Stimulated activated CD8-positive, alpha-beta memory T cell treated with anti-CD3 and anti-CD28 coated beads, Interleukin-15, amount 100 ng/mL, for 48 hours (primary cell): ENCODE measurements around the gene SLC6A6.
"Not testable (repeated sequence)": the region's sequence is repeated elsewhere in the genome, so short reads cannot be mapped to it uniquely, and the experiment has no call there.

ENCODE experiments used
- DNase-seq, 2 donors: peaks; one replicate each; pipeline ENCODE4 v3.0.0-alpha.2; 2020; ENCODE audit warnings: low read depth in 2 of 2

Gene SLC6A6

DNA sequence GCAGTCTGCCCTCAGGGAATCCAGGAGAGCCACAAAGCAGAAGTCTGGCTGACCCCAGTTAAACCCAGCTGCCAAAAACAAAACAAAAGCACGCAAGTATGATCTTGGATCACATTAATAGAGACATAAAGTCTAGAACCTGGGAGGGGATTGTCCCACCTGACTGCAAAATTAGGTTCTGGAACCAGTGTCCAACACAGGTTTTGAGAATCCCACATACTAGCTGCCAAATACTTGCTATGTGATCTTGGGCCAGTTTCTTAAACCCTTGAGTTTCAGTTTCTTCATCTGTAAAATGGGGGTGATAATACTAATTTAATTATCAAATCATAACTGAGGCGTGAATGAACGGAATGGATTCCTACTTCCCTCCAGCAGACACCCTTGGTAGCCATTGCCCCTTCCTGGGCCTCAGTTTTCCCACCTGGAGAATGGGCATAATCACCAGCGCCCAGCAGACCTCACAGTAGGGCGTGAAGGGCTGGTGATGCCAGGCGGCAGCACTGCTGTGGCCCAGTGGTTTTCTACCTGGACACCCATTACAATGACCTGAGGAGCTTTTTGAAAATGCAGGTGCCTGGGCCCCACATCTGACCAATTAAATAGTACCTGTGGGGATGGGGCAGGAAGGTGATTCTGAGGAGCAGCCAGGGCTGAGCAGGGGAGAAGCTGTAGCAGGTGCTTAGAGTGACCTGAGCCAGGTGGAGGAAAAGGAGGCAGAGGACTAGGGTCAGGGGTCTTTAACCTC lies 105.5 kb downstream of the SLC6A6 start:
- DNase-seq, result no peak

DNA sequence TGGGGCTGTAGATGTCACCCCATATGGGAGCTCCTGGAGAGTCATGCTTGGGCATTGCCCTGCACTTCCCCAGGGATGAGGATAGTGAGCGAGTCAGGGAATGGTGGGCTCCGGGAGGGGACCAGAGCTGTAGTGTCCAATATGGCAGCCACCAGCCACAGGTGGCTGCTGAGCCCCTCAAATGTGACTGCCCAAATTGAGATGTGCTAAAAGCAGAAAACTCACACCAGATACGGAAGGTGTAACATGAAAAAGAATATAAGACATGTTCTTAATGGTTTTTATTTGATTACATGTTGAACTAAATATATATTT lies 106.1 kb downstream of the SLC6A6 start:
- DNase-seq, result no peak

DNA sequence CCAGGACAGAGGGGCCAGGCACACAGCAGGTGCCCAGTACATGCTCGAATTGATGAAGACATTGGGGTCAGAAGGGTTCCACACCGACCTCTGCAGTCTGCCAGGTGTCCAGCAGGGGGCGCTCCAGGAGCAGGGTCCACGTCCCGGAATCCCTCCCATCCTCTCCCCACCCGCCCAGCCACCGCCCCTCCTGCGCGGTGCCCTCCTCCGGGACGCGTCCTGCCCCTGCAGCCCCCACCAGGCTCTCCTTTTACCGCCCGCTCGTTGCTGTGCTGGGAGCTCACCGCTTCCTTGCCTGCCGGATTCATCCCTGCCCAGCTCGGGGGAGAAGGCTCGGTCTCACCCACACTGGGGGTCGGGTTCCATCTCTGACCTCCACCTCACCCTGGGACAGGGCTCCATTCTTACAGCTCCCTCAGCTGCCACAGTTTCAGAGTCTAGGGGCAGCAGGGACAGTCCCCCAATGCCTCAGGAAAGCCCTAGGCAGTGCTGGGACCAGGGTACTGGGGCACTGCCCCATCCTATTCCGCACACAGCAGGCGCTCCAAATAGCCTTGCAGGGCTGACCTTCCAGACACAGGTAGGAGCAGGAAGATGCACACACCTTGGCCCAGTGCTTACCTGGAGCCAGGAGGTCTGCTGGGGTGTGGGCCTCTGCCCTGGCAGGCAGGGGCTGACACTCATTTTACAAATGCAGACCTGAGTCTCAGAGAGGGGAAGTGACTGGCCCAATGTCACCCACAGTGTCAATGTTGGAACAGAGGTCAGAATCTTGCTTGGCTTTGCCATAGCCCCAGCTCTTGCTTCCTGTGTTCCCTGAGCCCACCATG lies 106.8 kb downstream of the SLC6A6 start:
- DNase-seq, result peak; percentile 47 to 50

DNA sequence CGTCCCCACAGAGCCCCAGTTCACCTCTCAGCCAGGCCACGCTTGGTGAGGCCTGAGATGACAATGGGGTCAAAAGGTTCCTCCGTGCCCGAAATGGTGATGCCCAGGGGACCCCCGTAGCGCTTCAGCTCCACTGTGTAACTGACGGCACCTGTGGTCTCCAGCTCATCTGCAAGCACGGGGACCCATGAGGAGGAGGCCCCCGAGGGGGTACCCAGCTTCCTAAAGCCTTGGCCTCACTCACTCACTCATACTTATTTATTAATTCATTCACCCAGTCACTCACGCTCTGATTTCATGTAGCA lies 107.3 kb downstream of the SLC6A6 start:
- no peak for DNase-seq

DNA sequence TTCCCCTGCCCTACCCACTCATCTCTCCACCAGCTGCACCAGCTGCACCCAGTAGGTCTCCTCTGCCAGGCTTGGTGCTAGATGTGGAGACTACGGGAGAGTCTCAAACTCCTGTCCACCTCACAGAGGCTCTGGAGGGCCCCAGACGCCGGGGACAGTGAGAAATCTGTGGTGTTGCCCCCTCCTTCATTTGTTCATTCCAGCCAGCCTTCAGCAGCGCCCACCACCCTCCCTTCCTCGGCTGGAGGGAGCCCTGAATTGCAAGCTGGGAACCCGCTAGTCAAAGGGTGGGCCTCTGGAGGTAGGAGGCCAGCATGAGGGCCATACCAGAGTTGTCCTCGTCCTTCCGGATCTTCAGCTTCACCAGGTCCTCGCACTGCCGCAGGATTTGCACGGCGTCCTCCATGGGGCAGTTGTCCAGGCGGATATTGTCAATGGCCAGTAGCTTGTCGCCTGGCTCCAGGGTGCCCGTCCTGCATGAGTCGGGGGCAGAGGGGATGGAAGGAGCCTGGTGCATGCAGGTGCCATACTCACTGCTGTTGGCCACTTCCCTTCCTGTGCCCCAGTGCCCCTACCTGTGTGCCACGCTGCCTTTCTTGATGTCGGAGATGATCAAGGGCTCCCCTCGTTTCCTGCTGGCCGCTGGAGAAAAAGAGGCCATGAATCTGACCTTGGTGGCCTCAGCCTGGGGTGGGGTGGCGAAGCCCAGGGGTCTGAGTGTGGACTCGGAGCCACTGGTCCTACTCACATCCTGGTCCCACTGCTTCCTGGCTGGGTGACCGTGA lies 108.6 kb downstream of the SLC6A6 start:
- DNase-seq, result no peak

- DNase-seq, result no peak
Measured at GRCh38 chr3:14511623-14512280, 109.3 kb downstream of the SLC6A6 start.

GRCh38 chr3:14512281-14512941 lies 110.0 kb downstream of the SLC6A6 start:
- no peak for DNase-seq

- DNase-seq, result no peak
Measured at GRCh38 chr3:14512942-14513327, 110.5 kb downstream of the SLC6A6 start.

DNA sequence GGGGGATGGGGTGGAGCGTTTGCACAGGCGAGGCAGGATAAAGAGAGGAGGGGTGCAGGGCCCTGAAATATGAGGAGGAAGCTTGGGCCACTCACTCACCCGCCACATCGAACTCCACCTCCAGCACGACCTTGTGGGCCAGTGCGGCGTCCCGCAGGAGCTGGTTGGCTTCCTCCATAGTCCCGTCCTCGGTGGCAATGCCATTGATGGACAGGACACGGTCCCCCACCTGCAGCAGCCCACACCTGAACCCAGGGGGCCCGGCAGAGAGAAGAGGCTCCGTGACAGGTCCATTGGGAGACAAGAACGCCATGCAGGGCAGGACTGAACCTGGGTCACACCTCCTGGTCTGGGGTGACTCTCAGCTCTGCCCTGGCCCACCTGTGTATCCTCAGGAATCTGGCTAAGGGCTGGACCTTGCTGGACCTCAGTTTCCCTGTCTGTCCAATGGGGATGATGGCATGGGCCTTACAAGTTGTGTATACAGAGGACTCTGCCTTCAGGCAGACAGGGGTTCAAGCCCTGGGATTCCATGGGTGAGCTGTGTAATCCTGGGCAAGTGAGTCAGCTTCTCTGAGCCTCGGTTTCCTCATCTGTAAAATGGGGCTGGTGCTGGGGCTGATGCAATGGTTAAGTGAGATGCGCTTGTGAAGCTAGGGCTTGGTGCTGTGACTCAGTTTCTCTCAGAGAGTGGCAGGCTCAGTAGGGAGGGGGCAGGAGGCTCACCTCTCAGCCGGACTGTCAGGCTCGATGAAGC lies 111.3 kb downstream of the SLC6A6 start:
- no peak for DNase-seq

GRCh38 chr3:14514323-14514720 lies 111.9 kb downstream of the SLC6A6 start:
- DNase-seq, result no peak

DNA sequence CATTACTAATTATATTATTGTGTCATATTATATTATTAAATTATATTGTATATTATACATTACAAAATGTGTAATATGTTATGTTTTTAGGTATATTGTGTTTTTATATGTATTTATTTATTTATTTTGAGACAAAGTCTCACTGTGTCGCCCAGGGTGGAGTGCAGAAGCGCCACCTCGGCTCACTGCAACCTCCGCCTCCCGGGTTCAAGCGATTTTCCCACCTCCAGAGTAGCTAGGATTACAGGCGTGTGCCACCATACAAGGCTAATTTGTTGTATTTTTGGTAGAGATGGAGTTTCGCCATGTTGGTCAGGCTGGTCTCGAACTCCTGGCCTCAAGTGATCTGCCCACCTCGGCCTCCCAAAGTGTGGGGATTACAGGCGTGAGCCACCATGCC lies 113.1 kb downstream of the SLC6A6 start:
- DNase-seq, result not testable (repeated sequence)

DNA sequence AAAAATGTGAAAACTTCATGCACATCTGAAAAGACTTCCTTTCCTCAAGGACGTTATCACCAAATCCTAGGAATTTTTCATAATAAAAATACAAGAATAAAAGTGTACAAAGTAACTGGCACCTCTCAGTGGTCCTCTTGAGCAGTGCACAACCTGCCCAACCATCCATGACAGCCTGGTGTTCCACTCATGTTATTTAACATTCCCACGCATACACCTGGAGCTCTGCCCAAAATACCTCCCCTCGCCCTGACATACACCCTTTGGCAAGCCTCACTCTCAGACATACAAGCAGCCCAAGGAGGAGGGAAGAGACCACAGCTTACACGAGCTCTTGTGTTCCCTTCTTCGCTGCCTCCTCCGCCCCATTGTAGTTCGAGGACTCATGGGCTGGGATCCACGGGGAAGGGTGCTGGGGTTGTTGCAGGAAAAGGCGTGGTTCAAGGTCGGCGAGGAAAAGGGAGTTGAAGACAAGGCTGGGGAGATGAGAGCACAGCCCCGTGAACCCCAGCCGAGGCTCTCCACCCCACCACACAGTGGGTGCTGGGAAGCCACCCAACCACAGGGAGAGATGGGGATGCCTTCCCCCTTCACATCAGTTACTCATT lies 114.4 kb downstream of the SLC6A6 start:
- no peak for DNase-seq

GRCh38 chr3:14517601-14518431 lies 115.4 kb downstream of the SLC6A6 start:
- no peak for DNase-seq

DNA sequence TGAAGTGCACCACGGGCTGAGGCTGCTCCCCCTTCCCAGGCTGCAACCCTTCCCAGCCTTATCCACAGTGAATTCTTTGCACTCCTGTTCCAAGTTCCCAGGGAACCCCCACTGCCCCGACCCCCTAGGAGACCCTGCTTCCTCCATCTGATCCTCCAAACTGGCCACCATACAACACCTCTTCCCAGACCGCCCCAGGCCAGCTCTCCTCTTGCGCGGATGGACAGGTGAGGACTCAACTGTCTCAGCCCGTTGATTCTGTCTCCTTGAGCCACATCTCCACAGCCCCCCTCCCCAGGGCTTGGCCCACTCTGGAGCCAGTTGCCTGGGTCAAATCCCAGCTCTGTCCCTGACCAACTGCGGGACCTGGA lies 116.0 kb downstream of the SLC6A6 start:
- no peak for DNase-seq

DNA sequence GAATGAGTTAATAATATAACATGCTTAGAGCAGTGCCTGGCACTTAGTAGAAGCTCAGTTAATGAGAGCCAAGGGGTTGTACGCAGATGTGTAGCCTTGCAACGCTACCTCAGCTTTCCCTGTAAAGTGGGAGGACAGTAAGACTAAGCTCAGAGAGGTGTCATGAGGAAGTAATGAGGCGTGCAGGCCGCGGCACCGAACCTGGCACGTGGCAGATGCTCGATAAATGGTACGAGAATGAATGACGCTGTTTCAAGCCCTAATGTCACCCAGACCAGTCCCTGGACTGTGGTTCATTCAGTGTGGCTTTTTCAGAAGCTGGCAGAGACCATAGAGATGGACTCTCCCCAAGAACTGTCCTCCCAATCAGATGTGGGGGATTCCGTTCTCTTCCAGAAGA lies 116.5 kb downstream of the SLC6A6 start:
- DNase-seq, result no peak

DNA sequence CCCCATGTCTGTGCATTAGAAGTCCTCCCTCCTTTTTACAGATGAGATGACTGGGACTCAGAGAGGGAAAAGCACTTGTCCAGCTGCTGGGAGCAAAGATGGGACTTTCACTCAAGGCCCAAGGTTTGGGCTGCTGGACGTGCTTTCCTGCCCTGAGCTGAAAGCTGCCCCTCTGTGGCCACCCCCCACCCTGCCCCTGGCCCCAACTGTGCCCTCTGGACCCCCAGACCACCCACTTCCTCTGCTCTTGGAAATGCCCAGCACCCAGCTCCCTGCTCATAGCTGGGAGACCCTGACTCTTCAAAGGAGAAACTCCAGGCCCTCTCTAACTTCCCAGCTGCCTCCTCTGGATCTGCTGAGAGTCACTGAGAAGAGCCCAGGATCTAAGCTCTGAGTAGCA lies 117.0 kb downstream of the SLC6A6 start:
- no peak for DNase-seq

DNA sequence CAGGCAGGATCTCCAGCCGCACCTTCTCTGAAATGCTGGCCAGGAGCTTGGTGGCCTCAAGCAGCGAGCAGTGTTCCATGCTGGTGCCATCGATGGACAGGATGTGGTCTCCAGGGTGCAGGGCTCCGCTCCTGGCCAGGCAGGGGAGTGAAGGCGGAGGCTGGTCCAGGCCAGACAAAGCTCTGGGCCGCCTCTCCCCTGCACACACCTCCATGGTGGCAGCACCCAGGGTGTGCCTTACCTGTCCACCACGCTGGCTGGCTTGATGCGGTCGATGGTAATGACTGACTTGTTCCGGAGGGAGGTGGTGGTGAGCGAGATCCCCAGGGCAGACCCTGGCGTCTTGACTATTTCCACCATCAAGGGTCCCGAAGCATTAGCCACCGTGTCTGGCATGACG lies 117.7 kb downstream of the SLC6A6 start:
- DNase-seq, result no peak

GRCh38 chr3:14520967-14521366 lies 118.6 kb downstream of the SLC6A6 start:
- no peak for DNase-seq

DNA sequence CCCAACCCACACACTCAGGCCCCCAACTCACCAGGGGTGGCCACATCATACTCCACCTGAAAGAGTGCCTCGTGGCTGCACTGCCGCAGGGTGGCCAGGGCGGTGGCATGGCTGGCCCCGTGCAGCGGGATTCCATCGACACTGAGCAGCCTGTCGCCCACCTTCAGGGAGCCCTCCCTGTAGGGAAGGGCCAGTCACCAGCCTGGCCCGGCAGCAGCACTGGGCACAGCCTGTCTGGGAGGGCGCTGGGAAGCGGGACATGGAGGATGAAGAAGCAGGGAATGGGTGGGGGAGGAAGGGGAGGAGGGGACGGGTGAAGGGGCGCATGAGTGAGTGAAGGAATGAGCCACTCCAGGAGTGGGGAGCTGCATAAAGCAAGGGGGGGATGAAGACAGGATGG lies 119.2 kb downstream of the SLC6A6 start:
- no peak for DNase-seq
